Stimulated activated CD4-positive, alpha-beta T cell treated with anti-CD3 and anti-CD28 coated beads, TNF-alpha, amount 100 ng/mL, for 1 hour (primary cell): ENCODE results near the gene DCDC2.
"Not testable (repeated sequence)": the region's sequence is repeated elsewhere in the genome, so short reads cannot be mapped to it uniquely, and the experiment has no call there.

Experiments
- DNase-seq, 3 donors: peaks; one replicate each; pipeline ENCODE4 v3.0.0-alpha.2; 2020; ENCODE audit warnings: low read depth in 3 of 3, low spot score in 1 of 3

Gene DCDC2

GRCh38 chr6:24149836-24150235, 208.0 kb downstream of the DCDC2 start:
- no peak for DNase-seq

GRCh38 chr6:24149296-24149695, 208.6 kb downstream of the DCDC2 start:
- no peak for DNase-seq

GRCh38 chr6:24148684-24149083, 209.2 kb downstream of the DCDC2 start:
- no peak for DNase-seq

GRCh38 chr6:24148154-24148570, 209.7 kb downstream of the DCDC2 start:
- DNase-seq, result no peak

- no peak for DNase-seq
Measured at GRCh38 chr6:24147511-24148153, 210.2 kb downstream of the DCDC2 start.

- DNase-seq, result no peak
Measured at GRCh38 chr6:24146871-24147270, 211.0 kb downstream of the DCDC2 start.

GRCh38 chr6:24145690-24146131, 212.1 kb downstream of the DCDC2 start:
- no peak for DNase-seq

GRCh38 chr6:24142733-24143132, 215.1 kb downstream of the DCDC2 start:
- not testable (repeated sequence) for DNase-seq

GRCh38 chr6:24140591-24140990, 217.3 kb downstream of the DCDC2 start:
- no peak for DNase-seq

GRCh38 chr6:24139639-24140038, 218.2 kb downstream of the DCDC2 start:
- no peak for DNase-seq

GRCh38 chr6:24139080-24139479, 218.8 kb downstream of the DCDC2 start:
- no peak for DNase-seq

GRCh38 chr6:24131751-24132150, 226.1 kb downstream of the DCDC2 start:
- no peak for DNase-seq

- DNase-seq, result no peak
Measured at GRCh38 chr6:24127316-24127715, 230.5 kb downstream of the DCDC2 start.

GRCh38 chr6:24126586-24127192, 231.2 kb downstream of the DCDC2 start:
- DNase-seq, result no peak

- no peak for DNase-seq
Measured at GRCh38 chr6:24125980-24126379, 231.9 kb downstream of the DCDC2 start, which contains the start of gene NRSN1. Gene NRSN1, plus strand, starts transcription at chr6:24126215. Its CDS starts 8,113 bp downstream, at chr6:24134328.

GRCh38 chr6:24122139-24122538, 235.7 kb downstream of the DCDC2 start:
- DNase-seq, result no peak
